IPS-18a (cell line): ENCODE measurements around the gene PMEPA1.

Experiments used
- H3K27ac ChIP-seq: one replicate; pipeline ENCODE4 v1.5.1; 2013; ENCODE audit warnings: low read length
- H3K27me3 ChIP-seq: one replicate; pipeline ENCODE4 v1.6.1; 2013; ENCODE audit warnings: mild to moderate bottlenecking, low read length; ENCODE audit not compliant: control insufficient read depth, insufficient read depth
- H3K36me3 ChIP-seq: one replicate; pipeline ENCODE4 v1.6.1; 2013; ENCODE audit warnings: low read depth, low read length; ENCODE audit not compliant: control insufficient read depth
- H3K4me1 ChIP-seq: one replicate; pipeline ENCODE4 v1.6.1; 2013; ENCODE audit warnings: low read depth, low read length; ENCODE audit not compliant: control insufficient read depth
- H3K4me3 ChIP-seq: one replicate; pipeline ENCODE4 v1.5.1; 2013; ENCODE audit warnings: low read length
- H3K9ac ChIP-seq: one replicate; pipeline ENCODE4 v1.6.1; 2013; ENCODE audit warnings: mild to moderate bottlenecking, low read length, moderate library complexity
- H3K9me3 ChIP-seq: one replicate; pipeline ENCODE4 v1.6.1; 2013; ENCODE audit warnings: low read depth, low read length; ENCODE audit not compliant: control insufficient read depth

PMEPA1 gene

DNA sequence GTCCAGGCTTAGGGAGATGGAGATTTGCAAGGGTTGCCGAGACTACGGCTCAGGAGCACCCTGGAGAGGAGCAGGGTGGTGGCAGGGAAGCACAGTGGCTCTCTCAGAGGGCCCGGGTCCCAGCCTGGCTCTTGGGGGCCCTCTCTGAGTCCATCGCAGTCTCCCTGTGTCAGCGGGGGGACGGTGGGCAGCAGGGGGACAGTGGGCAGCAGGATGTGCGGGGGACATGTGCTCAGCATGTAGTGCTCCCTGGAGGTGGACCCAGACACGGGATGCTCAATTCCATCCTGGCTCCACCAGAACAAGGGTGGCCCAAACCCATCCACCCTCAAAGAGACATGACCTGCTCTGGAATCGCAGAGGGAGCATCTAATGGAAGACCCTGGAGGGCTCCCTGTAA lies 46.6 kb downstream of the PMEPA1 start:
- H3K4me3 ChIP-seq, result no peak overlapping the region
- H3K9ac ChIP-seq, result no peak overlapping the region
- no peak overlapping the region for H3K27ac ChIP-seq
- H3K27me3 ChIP-seq, result no peaks in the 10 kb centered on the region
- H3K4me1 ChIP-seq, result peaks cover 7% of the 10 kb centered on the region
- H3K36me3 ChIP-seq, result peaks cover 7% of the 10 kb centered on the region
- H3K9me3 ChIP-seq, result no peaks in the 10 kb centered on the region

GRCh38 chr20:57662456-57663240 lies 47.2 kb downstream of the PMEPA1 start:
- Histone ChIP-seq H3K4me3 (no peak overlapping the region), H3K4me1 (peaks cover under 1% of the 10 kb centered on the region), H3K27me3 (no peaks in the 10 kb centered on the region), H3K9me3 (no peaks in the 10 kb centered on the region), H3K27ac (no peak overlapping the region), H3K36me3 (peaks cover 7% of the 10 kb centered on the region), H3K9ac (no peak overlapping the region)

GRCh38 chr20:57661746-57662455 lies 47.9 kb downstream of the PMEPA1 start:
- Histone ChIP-seq H3K9ac (no peak overlapping the region), H3K4me3 (no peak overlapping the region), H3K27ac (no peak overlapping the region), H3K9me3 (no peaks in the 10 kb centered on the region), H3K27me3 (no peaks in the 10 kb centered on the region), H3K36me3 (peaks cover 7% of the 10 kb centered on the region), H3K4me1 (no peaks in the 10 kb centered on the region)

DNA sequence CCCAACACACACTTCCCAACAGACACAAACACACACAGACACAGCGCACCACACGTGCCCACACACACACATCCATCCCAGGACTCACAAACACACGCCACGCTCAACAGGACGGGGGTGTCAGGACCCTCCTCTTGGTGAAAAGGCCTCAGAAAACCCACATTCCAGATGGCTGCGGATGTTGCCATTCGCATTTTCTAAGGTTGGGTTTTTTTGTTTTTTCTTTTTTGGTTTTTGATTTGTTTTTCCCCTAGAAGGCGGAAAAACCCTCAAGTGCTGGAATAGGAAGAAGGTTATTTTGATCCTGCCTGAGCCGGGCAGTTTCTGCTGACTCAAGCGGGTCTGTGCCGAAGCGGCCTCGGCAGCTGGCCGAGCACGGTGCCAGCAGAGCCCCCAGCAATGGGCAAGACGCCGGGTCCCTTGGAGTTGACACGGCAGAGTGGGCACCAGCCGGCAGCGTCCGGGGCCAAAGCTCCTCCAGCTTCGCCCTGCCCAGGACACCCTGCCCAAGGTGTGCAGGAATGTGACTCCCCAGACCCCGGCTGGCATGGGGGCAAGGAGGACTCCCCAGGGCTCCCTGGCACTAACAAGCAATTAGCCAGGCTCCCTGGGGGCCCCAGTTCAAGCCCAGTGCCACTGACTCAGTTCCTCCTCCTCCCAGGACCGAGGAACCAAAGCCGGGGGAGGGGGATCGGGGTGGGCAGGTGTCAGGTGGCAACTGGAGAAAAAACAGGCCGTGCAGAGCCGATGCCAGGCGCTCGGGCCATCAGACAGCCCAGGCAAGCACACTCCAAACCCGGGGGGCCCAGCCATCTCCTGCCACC lies 48.7 kb downstream of the PMEPA1 start:
- Histone ChIP-seq H3K27ac (no peak overlapping the region), H3K9me3 (no peaks in the 10 kb centered on the region), H3K27me3 (no peaks in the 10 kb centered on the region), H3K36me3 (peaks cover 7% of the 10 kb centered on the region), H3K9ac (no peak overlapping the region), H3K4me3 (no peak overlapping the region), H3K4me1 (no peaks in the 10 kb centered on the region)

DNA sequence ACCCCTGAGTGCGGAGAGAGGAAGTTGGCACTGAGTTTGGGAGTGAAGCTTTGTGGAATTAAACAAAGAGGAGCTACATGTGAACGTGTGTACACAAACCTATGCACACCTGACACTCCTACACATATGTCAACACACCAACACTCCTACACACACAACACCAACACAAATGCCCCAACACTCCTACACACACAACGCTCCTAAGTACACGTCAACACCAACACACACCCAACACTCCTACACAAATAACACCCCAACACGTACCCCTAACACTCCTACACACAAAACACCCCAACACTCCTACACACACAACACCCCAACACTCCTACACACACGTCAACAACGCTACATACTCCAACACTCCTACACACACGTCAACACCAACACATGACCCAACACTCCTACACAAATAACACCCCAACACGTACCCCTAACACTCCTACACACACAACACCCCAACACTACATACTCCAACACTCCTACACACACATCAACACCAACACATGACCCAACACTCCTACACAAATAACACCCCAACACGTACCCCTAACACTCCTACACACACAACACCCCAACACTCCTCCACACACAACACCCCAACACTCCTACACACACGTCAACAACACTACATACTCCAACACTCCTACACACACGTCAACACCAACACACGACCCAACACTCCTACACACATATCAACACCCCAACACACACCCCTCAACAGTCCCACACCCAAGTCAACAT lies 49.5 kb downstream of the PMEPA1 start:
- Histone ChIP-seq H3K9me3 (no peaks in the 10 kb centered on the region), H3K9ac (no peak overlapping the region), H3K27me3 (no peaks in the 10 kb centered on the region), H3K27ac (no peak overlapping the region), H3K4me3 (no peak overlapping the region), H3K4me1 (no peaks in the 10 kb centered on the region), H3K36me3 (peaks cover 7% of the 10 kb centered on the region)

DNA sequence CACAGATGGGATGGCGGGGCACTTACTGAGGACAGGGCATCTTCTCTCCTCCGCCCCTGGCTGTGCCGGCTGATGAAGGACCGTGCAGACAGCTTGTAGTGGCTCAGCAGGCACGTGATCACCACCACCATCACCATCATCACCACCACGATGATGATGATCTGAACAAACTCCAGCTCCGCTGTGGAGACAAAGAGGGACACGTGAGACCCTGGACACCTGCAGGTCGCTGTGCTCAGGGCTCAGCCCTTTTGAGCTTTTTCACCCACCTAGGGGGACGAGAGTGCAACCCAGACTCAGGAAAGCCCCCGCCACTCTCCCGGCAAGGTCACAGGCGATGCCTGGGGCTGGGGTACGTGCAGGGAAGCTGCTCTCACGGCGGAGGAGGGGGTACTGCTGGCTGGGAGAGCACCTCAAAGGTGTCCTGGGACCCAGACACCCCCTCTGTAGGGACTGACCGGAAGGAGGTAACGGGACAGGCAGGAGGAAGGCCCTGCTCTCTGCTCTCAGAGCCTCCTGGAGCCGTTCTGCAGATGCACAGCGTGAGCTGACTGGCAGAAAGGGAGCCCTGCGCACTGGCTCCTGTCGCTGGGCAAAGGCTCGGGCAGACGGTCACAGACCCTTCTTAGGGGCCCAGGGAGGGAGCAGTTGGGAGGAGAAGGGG lies 50.2 kb downstream of the PMEPA1 start:
- H3K9ac ChIP-seq, result no peak overlapping the region
- peaks cover 3% of the 10 kb centered on the region for H3K4me1 ChIP-seq
- H3K4me3 ChIP-seq, result no peak overlapping the region
- H3K36me3 ChIP-seq, result peaks cover 7% of the 10 kb centered on the region
- H3K9me3 ChIP-seq, result no peaks in the 10 kb centered on the region
- H3K27me3 ChIP-seq, result no peaks in the 10 kb centered on the region
- H3K27ac ChIP-seq, result no peak overlapping the region

GRCh38 chr20:57658833-57659516 lies 50.8 kb downstream of the PMEPA1 start:
- H3K4me1 ChIP-seq, result peaks cover 7% of the 10 kb centered on the region
- H3K27me3 ChIP-seq, result no peaks in the 10 kb centered on the region
- H3K9me3 ChIP-seq, result no peaks in the 10 kb centered on the region
- no peak overlapping the region for H3K27ac ChIP-seq
- no peak overlapping the region for H3K4me3 ChIP-seq
- H3K36me3 ChIP-seq, result peaks cover 7% of the 10 kb centered on the region
- no peak overlapping the region for H3K9ac ChIP-seq

- Histone ChIP-seq H3K9ac (no peak overlapping the region), H3K27me3 (no peaks in the 10 kb centered on the region), H3K4me1 (peaks cover 7% of the 10 kb centered on the region), H3K9me3 (no peaks in the 10 kb centered on the region), H3K4me3 (no peak overlapping the region), H3K27ac (no peak overlapping the region), H3K36me3 (peaks cover 7% of the 10 kb centered on the region)
Measured at GRCh38 chr20:57658447-57658832, 51.4 kb downstream of the PMEPA1 start.

- Histone ChIP-seq H3K36me3 (peaks cover 7% of the 10 kb centered on the region), H3K4me1 (peaks cover 7% of the 10 kb centered on the region), H3K4me3 (no peak overlapping the region), H3K9me3 (no peaks in the 10 kb centered on the region), H3K27me3 (no peaks in the 10 kb centered on the region), H3K9ac (no peak overlapping the region), H3K27ac (no peak overlapping the region)
Measured at GRCh38 chr20:57657535-57658446, 52.0 kb downstream of the PMEPA1 start.
